ENCODE results near the gene GLIS1. TPM values are rescaled to one million over a fixed set of nuclear protein-coding genes. Genes with fewer than 3 reads are reported as not detected.

Gene GLIS1
- total and polyA plus RNA-seq, 5 donors from 2014 or later: not detected

GRCh38 chr1:53499257-53500203, 239.4 kb downstream of the GLIS1 start:
- no peaks in the 10 kb centered on the region for H3K9me3 ChIP-seq (ENCODE audit: control insufficient read depth in 2 of 2, low read length in 2 of 2)
- Mint-ChIP-seq H3K36me3 (no peaks in the 10 kb centered on the region), H3K27ac (no peak overlapping the region), H3K9me3 (no peaks in the 10 kb centered on the region), H3K27me3 (no peaks in the 10 kb centered on the region), H3K4me3 (no peak overlapping the region), H3K4me1 (no peaks in the 10 kb centered on the region)
- H3K27ac ChIP-seq (ENCODE audit: insufficient read depth, low read length, poor library complexity, severe bottlenecking): no peak overlapping the region
- no peak overlapping the region for H3K4me3 ChIP-seq (ENCODE audit: low read depth, low read length)
- DNase-seq (no peak), ATAC-seq (ENCODE audit: low read depth in 2 of 2) (no peak)
- no peaks in the 10 kb centered on the region for H3K27me3 ChIP-seq (ENCODE audit: control insufficient read depth, insufficient read depth, low read length)
- no peaks in the 10 kb centered on the region for H3K36me3 ChIP-seq (ENCODE audit: control insufficient read depth, insufficient read depth, low read length)
- no peaks in the 10 kb centered on the region for H3K4me1 ChIP-seq (ENCODE audit: control insufficient read depth, insufficient read depth, low read length, poor library complexity, severe bottlenecking)

DNA sequence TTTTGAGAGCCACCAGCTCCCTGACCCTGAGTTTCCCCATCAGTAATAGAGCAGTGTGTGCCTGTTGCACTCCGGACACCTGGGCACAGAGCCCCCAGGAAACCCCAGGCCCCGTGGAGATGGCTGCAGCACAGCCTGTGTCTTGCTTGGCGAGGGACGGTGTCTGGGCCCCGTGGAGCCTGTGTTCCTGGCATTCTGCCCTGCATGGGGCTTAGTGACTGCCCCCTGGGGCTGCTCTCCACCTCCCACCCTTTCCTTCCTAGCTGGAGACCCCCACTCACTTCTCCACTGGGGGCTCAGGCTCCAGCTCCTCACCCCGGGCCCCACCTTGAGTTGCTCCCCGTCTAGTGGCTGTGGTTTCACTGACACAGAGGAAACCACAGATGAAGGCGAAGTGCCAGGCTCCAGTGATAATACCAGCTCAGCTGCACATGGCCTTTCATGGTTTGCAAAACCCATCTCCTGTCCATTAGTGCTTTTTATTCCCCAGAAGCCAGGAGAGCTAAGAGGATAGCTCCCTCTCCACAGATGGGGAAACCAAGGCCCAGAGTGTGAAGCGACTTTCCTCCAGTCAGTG, 240.3 kb downstream of the GLIS1 start:
- no peak for DNase-seq
- H3K9me3 ChIP-seq (ENCODE audit: control insufficient read depth in 2 of 2, low read length in 2 of 2): no peaks in the 10 kb centered on the region
- no peaks in the 10 kb centered on the region for H3K27me3 Mint-ChIP-seq
- H3K36me3 Mint-ChIP-seq: no peaks in the 10 kb centered on the region
- H3K4me1 ChIP-seq (ENCODE audit: control insufficient read depth, insufficient read depth, low read length, poor library complexity, severe bottlenecking): no peaks in the 10 kb centered on the region
- no peak overlapping the region for H3K4me3 ChIP-seq (ENCODE audit: low read depth, low read length)
- no peaks in the 10 kb centered on the region for H3K9me3 Mint-ChIP-seq
- H3K36me3 ChIP-seq (ENCODE audit: control insufficient read depth, insufficient read depth, low read length): no peaks in the 10 kb centered on the region
- no peak for ATAC-seq (ENCODE audit: low read depth in 2 of 2)
- H3K4me3 Mint-ChIP-seq: no peak overlapping the region
- H3K27ac ChIP-seq (ENCODE audit: insufficient read depth, low read length, poor library complexity, severe bottlenecking): no peak overlapping the region
- no peaks in the 10 kb centered on the region for H3K27me3 ChIP-seq (ENCODE audit: control insufficient read depth, insufficient read depth, low read length)
- H3K27ac Mint-ChIP-seq: peak overlapping the region in 1 of 3 donors; percentile 5
- no peaks in the 10 kb centered on the region for H3K4me1 Mint-ChIP-seq

GRCh38 chr1:53495633-53496345, 243.2 kb downstream of the GLIS1 start:
- H3K27me3 ChIP-seq (ENCODE audit: control insufficient read depth, insufficient read depth, low read length): peaks cover 1% of the 10 kb centered on the region
- DNase-seq: no peak
- Mint-ChIP-seq H3K9me3 (no peaks in the 10 kb centered on the region), H3K27ac (no peak overlapping the region), H3K36me3 (no peaks in the 10 kb centered on the region), H3K4me1 (no peaks in the 10 kb centered on the region), H3K27me3 (no peaks in the 10 kb centered on the region), H3K4me3 (no peak overlapping the region)
- ATAC-seq (ENCODE audit: low read depth in 2 of 2): no peak
- H3K4me3 ChIP-seq (ENCODE audit: low read depth, low read length): no peak overlapping the region
- H3K4me1 ChIP-seq (ENCODE audit: control insufficient read depth, insufficient read depth, low read length, poor library complexity, severe bottlenecking): no peaks in the 10 kb centered on the region
- no peak overlapping the region for H3K27ac ChIP-seq (ENCODE audit: insufficient read depth, low read length, poor library complexity, severe bottlenecking)
- no peaks in the 10 kb centered on the region for H3K9me3 ChIP-seq (ENCODE audit: control insufficient read depth in 2 of 2, low read length in 2 of 2)
- no peaks in the 10 kb centered on the region for H3K36me3 ChIP-seq (ENCODE audit: control insufficient read depth, insufficient read depth, low read length)

DNA sequence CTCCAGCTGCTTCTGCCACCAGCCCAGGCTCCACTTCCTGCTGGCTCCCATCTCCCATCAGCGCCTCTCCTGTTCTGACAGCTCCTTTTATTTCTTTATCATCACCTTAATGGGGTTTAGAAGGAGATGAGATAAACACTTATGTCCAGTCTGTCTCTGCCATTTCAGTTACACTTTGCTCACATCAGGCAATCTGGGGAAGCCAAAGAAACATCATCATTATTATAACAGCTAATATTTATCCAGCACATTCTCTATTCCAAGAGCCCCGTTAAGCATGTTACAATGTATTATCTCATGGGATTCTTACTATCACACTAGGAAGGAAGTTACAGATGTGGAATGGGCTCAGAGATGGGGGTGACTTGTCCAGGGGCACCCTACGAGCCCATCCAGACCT, 248.6 kb downstream of the GLIS1 start:
- DNase-seq (no peak), ATAC-seq (ENCODE audit: low read depth in 2 of 2) (no peak)
- no peak overlapping the region for H3K4me3 Mint-ChIP-seq
- no peaks in the 10 kb centered on the region for H3K36me3 Mint-ChIP-seq
- H3K4me1 ChIP-seq (ENCODE audit: control insufficient read depth, insufficient read depth, low read length, poor library complexity, severe bottlenecking): no peaks in the 10 kb centered on the region
- no peaks in the 10 kb centered on the region for H3K9me3 Mint-ChIP-seq
- no peak overlapping the region for H3K27ac Mint-ChIP-seq
- H3K4me1 Mint-ChIP-seq: peaks cover 0 to 5% (median 3%) of the 10 kb centered on the region in 4 donors
- H3K27ac ChIP-seq (ENCODE audit: insufficient read depth, low read length, poor library complexity, severe bottlenecking): no peak overlapping the region
- H3K9me3 ChIP-seq (ENCODE audit: control insufficient read depth in 2 of 2, low read length in 2 of 2): no peaks in the 10 kb centered on the region
- peaks cover 16% of the 10 kb centered on the region for H3K27me3 Mint-ChIP-seq
- H3K36me3 ChIP-seq (ENCODE audit: control insufficient read depth, insufficient read depth, low read length): no peaks in the 10 kb centered on the region
- H3K4me3 ChIP-seq (ENCODE audit: low read depth, low read length): no peak overlapping the region
- peaks cover 1% of the 10 kb centered on the region for H3K27me3 ChIP-seq (ENCODE audit: control insufficient read depth, insufficient read depth, low read length)

DNA sequence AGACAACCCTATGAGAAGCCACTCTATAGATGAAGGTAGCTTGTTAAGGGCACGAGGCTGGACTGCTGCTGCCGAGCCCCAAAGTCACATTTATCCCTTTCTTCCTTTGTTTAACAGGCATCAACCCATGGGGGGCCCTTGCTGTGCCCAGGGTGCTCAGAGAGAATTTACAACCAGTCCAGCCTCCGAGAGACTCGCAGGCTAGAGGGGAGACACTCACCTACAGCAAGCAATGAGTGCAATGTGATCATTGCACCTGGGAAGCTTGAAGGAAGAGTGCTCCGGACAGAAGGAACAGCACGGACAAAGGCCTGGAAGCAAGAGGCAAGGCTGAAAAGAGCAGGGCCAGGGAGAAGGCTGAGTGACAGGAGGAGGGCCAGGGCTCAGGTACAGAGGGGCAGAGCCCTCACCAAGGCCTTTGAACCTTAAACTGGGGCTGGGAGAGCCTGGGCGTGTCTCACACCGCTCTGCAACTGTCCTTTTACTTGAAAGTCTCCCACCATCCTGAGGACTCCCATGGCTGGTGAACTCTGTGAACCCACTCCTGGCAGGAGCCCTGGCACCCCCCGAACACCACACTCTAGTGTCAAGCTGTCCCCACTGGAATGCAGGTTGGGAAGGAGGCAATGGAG, 252.5 kb downstream of the GLIS1 start:
- Histone ChIP-seq H3K36me3 (ENCODE audit: control insufficient read depth, insufficient read depth, low read length) (no peaks in the 10 kb centered on the region), H3K27me3 (ENCODE audit: control insufficient read depth, insufficient read depth, low read length) (no peaks in the 10 kb centered on the region), H3K27ac (ENCODE audit: insufficient read depth, low read length, poor library complexity, severe bottlenecking) (no peak overlapping the region), H3K4me3 (ENCODE audit: low read depth, low read length) (no peak overlapping the region), H3K9me3 (ENCODE audit: control insufficient read depth in 2 of 2, low read length in 2 of 2) (no peaks in the 10 kb centered on the region), H3K4me1 (ENCODE audit: control insufficient read depth, insufficient read depth, low read length, poor library complexity, severe bottlenecking) (no peaks in the 10 kb centered on the region)
- Mint-ChIP-seq H3K4me1 (peaks cover 0 to 6% (median 5%) of the 10 kb centered on the region in 4 donors), H3K4me3 (no peak overlapping the region), H3K27ac (peak overlapping the region in 2 of 3 donors; percentile 21 to 40), H3K27me3 (peaks cover 21% of the 10 kb centered on the region), H3K9me3 (no peaks in the 10 kb centered on the region), H3K36me3 (no peaks in the 10 kb centered on the region)
- DNase-seq (no peak), ATAC-seq (ENCODE audit: low read depth in 2 of 2) (no peak)

DNA sequence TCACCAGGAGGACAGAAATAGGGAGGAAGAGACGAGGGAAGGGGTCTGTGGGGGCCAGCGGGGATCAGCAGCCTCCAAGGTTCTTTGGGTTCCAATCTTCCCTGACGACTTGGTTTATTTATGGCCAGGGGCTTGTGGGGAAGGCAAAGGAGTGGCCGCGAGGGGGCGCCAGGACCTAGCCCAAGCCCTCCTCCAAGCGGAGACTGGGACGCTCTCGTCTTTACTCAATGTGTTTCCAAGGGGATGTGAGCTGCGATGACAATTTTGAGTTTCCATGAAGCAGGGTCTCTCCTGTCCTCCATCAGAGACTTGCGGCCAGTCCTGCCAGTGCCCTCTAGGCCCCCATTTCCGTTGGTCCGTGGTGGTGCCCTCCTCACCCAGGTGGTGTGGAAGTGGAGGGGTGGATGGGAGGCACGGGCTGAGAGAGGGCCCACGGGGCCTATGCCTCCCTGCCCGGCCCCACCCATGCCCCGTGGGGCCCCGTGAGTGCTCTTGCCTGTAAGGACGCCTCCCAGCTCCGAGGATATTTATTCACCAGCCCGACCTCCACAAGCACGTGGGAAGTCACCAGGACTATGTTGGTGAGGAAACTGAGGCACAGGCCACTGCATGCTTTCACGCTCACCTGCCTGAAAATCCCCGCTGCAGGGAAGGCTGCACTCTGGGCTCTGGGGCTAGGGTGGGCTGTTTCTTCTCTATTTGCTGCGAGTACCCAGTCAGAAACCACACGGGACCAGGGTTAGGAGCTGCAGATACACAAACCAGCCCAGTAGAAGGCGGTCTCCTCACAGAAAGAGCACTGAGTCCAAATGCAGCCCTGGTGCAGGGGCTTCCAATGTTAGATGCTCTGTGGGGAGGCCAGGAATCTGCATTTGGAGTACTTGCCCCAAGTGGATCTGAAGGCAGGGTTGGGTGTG, 253.2 kb downstream of the GLIS1 start:
- no peaks in the 10 kb centered on the region for H3K9me3 ChIP-seq (ENCODE audit: control insufficient read depth in 2 of 2, low read length in 2 of 2)
- no peaks in the 10 kb centered on the region for H3K36me3 ChIP-seq (ENCODE audit: control insufficient read depth, insufficient read depth, low read length)
- H3K4me3 Mint-ChIP-seq: no peak overlapping the region
- no peaks in the 10 kb centered on the region for H3K9me3 Mint-ChIP-seq
- H3K27me3 ChIP-seq (ENCODE audit: control insufficient read depth, insufficient read depth, low read length): no peaks in the 10 kb centered on the region
- H3K27ac ChIP-seq (ENCODE audit: insufficient read depth, low read length, poor library complexity, severe bottlenecking): no peak overlapping the region
- H3K27me3 Mint-ChIP-seq: peaks cover 21% of the 10 kb centered on the region
- H3K4me1 ChIP-seq (ENCODE audit: control insufficient read depth, insufficient read depth, low read length, poor library complexity, severe bottlenecking): no peaks in the 10 kb centered on the region
- no peak overlapping the region for H3K4me3 ChIP-seq (ENCODE audit: low read depth, low read length)
- DNase-seq: peak; percentile 11 to 61 (median 23)
- peak; percentile 40 to 53 for ATAC-seq (ENCODE audit: low read depth in 2 of 2)
- H3K36me3 Mint-ChIP-seq: no peaks in the 10 kb centered on the region
- H3K27ac Mint-ChIP-seq: no peak overlapping the region
- peaks cover 0 to 6% (median 5%) of the 10 kb centered on the region in 4 donors for H3K4me1 Mint-ChIP-seq
